HG03103 (cell line): ENCODE measurements around the gene FBXL20.
A peak's percentile ranks its signal among the peaks of the same experiment; 100 is the strongest.
"Not testable (repeated sequence)": the region's sequence is repeated elsewhere in the genome, so short reads cannot be mapped to it uniquely, and the experiment has no call there.

Source experiments
- ATAC-seq: cut with Tn5 transposase; IDR thresholded peaks from one replicate; pipeline ENCODE4 v1.9.1; 2021; ENCODE audit warnings: low read depth; ENCODE audit not compliant: unreplicated experiment

The FBXL20 gene, protein sequence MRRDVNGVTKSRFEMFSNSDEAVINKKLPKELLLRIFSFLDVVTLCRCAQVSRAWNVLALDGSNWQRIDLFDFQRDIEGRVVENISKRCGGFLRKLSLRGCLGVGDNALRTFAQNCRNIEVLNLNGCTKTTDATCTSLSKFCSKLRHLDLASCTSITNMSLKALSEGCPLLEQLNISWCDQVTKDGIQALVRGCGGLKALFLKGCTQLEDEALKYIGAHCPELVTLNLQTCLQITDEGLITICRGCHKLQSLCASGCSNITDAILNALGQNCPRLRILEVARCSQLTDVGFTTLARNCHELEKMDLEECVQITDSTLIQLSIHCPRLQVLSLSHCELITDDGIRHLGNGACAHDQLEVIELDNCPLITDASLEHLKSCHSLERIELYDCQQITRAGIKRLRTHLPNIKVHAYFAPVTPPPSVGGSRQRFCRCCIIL

DNA sequence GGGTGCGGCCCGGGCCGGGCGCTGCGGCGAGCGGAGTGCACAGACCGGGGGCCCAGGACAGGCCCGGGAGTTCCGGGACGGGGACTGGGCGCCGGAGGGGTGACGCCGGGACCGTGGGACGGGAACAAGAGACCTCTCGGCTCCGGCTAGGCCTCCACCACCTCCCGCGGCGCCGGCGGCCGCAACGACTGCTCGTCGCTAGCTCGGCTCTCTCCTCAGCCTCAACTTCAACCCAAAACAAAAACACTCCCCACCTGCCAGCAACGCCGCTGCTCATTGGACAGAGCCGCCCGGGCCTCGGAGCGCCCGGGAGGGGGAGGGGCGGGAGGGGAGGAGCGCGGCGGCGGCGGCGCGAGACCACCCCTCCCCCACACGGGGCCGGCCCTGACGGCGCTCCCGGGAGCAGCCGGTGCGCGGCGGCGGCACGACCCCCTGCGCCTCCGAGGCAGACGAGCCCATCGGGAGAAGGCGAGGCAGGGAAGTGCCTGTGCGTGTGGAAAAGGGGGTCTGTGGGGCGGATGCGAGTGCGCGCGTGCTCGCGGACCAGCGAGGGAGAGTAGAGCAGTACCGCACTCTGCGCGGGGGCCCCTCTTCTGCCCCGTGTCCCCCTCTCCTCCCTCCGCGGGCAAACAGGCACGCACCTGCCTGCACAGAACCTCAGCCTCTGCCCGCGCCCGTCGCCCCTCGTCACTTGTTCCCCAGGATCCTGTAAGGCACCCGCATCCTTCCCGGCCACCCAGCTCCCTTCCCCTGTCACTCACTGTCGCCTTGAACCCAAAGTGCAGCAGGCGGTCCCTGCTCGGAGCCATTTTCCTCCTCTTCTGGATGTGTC is at the start of gene FBXL20:
TSS of gene FBXL20 (minus strand) at position 215 of the 832 bp plus-strand sequence. CDS start 224 bp downstream, outside the sequence.
- ATAC-seq: peak; percentile 62

DNA sequence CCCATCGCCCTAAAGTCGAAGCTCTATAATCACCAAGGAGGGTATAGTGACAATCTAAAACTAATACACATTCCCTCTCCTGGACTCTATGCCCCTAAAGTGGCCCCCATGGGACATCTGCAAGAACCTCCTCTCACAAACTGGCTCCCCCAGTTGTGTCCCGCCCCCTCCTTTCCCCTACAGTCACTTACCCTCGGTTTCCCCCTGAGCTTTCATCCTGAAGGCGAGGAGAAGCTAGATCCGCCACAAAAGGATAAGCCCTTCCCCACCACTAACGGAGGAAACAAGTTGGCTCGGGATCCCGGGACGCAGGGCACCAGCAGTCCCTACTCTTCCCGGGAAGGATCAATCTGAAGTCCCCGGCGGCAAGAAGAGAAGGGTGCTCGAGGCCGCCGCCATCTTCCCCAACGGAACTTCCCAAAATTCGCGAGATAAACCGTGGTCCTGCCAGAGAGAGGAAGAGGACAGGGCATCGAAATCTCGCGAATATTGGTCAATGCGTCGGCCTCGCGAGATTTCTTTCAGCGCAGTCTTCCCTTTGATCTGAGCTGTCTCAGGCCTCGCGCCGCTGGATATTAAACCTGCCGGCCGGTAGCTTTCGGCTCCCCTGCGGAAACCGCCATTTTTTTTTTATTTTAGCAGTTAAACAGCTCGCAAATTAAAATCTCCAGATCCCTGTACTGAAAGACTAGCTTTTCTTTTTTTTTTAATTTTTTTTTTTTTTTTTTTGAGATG is 49.6 kb upstream of the FBXL20 start, which contains the start of gene MED1:
TSS of gene MED1 (minus strand) at position 417 of the 735 bp plus-strand sequence. CDS start at position 216, 201 bp downstream.
- ATAC-seq: peak; percentile 93

DNA sequence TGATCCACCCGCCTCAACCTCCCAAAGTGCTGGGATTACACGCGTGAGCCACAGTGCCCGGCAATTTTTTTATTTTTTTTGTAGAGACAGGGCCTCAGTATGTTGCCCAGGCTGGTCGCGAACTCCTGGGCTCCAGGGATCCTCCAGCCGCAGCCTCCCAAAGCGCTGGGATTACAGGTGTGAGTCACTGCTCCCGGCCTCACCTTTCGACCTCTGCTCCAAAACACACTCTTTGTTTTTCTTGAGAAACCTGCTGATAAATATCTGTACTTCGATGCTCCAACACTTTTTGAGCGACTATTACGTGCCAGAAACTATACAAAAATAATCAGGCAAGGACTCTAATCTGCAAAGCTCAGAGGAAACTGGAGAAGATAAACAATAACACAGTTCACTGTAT is 48.6 kb upstream of the FBXL20 start:
- ATAC-seq: no peak

DNA sequence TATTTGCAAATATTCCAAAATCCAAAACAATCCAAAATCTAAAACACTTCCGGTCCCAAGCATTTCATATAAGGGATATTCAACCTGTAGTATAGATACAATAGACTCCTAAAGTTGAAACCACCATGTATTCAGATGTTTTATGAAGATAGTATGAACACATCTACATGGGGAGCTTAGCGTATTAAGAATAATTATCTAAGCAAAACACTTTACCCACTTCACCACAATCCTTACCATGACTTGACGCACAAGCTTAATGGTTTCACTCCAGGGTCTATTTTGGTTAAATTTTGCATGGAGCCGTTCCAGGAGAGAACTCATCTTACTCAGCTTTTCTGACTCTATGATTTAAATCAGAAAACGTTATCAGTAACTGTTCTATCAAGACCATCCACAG is 46.1 kb upstream of the FBXL20 start:
- ATAC-seq: no peak

DNA sequence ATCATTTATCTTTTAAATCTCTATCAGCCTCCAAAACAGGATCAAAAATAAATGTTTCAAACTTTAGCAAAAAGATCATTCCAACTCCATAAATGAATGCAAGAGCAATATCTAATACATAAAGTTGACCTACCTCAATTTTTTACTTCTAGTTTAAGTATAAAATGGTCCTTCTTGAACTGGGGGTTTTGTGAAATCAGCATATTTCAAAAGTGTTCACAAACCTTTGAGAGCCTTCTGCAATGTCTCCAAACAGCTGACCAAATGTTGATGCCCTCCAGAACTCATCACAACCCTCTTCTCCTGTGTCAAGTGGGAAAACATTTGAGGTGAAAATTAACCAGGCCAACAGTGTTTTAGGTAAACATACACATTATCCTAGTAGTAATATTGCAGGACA is 41.9 kb upstream of the FBXL20 start:
- no peak for ATAC-seq

DNA sequence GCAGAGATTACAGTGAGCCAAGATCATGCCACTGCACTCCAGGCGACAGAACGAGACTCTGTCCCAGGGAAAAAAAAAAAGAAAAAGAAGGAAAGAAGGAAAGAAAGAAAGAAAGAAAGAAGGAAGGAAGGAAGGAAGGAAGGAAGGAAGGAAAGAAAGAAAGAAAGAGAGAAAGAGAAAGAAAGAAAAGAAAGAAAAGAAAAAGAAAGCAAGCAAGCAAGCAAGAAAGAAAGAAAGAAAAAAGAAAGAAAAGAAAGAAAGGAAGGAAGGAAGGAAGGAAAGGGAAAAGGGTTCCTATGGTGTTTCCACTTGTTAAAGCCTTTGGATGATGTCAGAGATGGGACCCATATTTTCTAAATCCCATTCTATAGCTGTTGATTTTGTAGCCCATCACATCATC is 38.4 kb upstream of the FBXL20 start:
- ATAC-seq: not testable (repeated sequence)

DNA sequence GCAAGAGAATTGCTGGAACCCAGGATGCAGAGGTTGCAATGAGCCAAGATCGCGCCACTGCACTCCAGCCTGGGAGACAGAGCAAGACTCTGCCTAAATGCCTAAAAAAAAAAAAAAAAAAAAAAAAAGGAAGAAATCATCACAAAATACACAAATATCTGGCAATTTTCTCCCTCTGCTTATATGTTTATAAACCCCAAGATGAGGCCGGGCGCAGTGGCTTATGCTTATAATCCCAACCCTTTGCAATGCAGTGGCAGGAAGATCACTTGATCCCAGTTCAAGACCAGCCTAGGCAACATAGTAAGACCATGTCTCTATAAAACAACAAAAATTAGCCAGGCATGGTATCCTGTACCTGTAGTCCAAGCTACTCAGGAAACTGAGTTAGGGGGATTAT is 28.2 kb upstream of the FBXL20 start:
- ATAC-seq: no peak

DNA sequence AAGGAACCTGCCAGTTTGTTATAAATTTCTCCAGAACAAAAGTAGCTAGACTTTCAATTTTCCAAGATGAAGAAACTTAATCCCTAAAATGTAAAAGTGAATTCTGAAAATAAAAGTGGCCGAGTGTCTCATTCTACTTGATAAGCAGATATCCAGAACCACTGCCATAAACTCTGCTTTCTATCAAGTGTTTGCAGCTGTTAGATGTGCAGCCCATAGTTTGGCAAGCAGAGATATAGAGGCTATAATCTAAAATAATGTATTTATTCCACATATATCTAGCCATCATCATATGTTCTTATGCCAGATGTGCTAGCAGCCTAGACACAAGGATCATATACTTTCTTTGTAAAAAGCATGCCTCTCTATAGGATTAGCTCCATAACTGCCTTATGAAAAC is 14.7 kb upstream of the FBXL20 start:
- ATAC-seq: no peak

DNA sequence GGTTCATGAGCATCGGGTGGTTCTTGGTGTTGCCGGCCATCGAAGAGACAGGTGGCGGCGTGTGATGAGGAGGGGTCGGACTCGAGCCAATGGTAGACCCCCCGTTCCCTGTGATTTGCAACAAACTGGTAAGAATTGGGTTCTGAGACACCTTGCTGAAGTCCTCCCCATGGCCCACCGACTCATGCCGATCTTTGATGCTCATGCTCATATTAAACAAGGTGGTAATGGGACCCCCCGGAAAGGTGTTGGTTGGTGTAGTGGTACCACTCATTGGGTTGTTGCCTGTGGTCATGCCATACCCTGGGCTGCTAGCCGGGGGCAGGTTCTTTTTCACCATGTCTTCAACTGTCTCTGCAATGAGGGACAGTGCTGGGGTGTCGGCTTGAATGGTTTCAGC is 8.9 kb upstream of the FBXL20 start:
- ATAC-seq: no peak

DNA sequence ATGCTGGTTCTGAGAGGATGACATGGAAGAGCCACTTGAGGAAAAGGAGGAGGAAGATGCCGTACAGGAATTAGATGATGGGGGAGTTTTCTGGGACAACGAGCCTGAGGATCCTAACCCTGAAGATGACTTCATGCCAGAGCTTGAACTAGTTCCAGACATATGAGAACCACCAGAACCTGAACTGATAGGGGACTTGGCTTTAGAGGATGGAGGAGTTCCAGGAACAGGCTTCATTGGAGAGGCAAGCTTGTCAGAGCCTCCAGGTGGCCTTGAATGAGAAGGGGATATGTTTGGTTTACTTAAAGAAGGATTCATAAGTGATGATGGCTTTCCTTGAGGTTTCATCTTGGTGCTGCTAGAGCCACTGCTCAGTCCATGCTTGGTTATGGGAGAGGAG is 6.9 kb upstream of the FBXL20 start:
- ATAC-seq: no peak

DNA sequence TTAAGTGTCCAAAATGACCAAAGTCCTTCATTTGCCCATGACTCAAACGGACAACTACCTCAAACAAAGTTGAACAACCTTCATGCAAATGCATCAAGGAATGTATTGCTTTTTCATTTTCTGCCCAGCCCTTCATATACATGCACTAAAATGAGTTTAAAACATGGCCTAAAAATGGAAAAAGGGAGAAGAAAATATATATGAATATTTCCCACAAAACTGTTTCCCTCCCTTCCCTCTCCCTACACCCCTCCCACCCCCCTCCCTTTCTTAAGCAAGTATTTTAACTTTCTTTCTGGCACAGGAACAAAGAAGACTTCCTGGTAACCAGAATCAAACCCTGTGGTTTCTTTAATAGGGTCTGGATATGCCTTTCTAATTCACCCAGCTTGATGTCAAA is 5.5 kb upstream of the FBXL20 start:
- no peak for ATAC-seq

DNA sequence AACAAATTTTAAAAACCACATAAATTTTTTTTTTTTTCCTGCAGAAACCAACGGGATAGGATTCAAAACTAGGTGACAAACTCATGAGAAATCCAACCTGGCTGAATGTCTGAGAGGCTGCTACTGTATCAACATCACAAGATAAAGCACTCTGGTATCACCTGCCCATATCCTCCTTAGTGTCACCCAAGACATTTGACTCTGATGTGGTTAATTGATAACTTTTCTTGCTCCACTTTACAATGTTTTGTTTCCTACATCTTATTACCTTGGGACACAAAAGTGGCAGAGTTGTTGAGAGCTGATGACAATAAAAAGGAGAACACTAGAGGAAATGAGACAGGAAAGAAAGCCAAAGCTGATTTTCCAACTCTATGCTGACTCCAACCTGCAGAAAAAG is 4.0 kb upstream of the FBXL20 start:
- ATAC-seq: no peak

DNA sequence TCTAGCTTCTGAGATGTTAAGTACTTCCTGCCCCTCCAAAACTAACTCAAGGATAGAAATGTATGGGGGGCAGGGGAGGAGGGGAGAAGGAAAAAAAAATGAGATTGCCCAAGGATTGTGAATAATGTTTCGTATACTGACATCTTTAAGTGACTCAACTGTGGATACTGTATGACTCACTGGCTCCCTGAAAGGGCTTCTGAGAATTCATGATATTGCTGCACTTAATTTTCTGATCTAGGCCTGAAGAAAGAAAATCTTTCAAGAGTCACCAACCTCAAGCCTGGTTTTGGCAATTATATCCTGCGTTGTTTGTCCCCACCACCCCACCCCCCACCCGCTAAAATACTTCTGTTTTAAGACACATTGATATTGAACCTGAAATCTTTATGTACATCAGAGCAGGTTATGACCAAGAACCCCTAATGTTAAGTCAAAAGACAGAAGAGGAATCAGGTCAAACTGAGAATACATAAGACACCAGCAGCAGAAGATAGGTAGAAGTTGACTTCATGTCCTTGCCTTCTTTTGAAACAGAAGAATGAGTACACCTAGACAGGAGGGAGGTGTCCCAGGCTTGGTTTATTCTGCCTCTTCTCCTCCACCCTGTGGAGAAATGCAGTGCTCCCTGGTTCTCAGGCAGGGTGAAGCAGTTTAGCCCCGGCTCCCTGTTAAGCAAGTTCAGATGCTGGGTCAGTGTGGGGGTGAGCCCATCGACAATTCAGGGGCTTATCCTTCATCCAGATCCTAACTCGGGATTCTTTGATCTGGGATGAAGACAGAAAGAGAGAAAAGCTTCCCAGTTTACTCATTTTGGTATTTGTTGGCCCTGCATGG is 3.3 kb upstream of the FBXL20 start:
- no peak for ATAC-seq

DNA sequence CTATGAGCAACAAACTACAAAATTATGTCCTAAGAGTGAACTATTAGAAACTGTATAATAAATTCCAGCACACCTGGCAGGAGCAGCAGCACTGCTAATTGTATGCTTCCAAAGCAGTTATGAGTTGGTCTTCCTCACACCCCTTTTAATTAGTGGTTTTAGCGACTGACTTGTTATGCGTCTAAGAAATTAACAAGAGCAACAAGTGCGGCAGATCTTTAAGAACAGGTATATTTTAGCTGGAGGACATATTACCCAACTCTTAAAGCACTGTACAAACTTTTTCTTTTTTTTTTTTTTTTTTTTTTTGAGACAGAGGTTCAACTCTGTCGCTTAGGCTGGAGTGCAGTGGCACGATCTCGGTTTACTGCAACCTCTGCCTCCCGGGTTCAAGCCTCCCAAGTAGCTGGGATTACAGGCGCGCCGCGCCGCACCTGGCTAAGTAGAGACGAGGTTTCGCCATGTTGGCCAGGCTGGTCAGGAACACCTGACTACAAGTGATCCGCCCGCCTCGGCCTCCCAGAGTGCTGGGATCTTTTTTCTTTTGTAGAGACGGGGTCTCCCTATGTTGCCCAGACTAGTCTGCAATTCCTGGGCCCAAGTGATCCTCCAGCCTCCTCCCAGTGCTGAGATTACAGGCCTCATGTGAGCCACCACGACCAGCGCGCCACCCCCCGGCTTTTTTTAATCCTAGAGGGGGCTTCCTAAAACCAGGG is 1.6 kb upstream of the FBXL20 start:
- no peak for ATAC-seq

DNA sequence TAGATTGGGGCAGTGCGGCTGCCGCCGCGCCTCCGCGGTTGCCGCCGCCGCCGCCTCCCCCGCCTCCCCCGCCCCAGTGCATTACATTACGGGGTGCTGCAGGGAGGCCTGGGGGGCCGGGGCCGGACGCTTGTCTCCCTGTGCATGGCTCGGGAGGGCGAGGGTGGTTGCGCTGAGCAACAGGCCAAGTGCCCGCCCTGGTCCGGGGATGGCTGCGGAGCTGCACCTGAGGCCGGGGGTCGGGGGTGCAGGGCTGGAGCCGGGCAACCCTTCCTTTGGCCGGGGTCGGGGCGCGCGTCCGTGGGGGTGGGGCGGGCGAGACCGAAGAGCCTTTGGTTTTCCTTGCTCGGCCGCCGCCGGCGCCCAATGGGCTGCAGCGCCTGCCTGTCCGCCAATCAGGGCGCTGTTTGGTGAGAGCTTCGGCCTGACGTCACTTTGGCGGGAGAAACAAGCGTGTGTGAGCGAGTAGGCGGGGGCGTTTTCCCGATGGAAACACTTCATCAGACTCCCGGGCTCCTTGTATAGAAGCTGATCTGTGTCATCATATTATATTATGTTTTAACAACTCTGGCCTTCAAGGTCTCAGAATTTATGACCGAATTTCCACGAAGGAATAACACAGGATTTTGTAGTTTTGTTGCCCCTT is 941 bp upstream of the FBXL20 start:
- ATAC-seq: peak; percentile 55

DNA sequence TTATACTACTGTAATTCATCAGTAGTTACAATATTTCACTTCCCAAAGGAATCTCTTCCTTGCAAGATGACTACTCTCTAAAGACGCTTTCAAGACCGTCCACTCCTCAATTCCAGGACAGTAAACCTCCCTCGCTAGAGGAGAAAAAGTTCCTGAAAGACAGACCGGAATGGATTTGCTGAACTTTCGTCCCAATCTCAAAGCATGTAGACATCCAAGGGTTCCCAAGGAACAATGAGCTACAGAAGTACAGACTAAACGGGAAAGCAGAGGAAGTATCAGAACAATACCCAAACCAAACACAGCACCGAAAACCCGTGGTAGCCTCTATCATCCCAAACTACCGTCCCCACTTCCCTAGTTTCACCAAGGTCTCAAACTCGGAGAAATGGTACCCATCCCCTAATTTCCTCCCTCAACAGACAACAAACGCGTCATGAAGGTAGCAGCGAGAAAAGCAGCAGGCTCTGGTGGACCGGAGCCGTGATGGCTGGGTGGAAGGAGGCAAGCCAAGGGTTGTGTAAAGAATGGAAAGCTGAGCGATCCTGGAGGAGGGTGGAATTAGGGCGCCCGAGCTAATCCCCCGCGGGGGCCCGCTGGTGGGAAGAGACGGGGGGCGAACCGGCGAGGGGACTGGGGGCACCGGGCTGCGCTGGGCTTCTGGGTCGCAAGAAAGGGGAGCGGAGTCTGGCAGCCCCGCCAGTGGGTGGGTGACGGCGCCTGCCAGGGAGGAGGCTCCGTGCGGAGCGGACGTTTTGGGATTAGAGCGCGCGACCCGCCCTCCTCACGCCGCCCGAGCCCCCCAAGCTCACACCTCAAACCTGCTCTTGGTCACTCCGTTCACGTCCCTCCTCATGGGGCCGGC is 647 bp downstream of the FBXL20 start:
- ATAC-seq: no peak

DNA sequence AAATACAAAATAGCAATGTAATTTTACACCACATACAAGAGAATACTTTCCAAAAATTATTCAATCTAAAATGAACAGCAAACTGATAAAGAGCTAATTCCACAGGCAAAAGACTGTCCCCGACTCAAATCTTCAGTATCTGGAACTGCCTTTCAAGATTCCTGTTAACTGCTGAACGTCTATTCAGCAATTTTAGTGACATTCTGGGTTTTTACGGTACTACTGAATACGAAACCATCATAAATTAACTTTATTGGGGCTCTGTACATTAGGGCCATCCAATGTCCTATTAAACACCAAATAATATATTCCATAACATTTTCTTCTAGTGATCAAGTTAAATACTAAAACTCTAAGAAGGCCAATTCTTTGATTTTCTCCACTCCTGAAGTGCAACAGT is 1.6 kb downstream of the FBXL20 start:
- no peak for ATAC-seq

DNA sequence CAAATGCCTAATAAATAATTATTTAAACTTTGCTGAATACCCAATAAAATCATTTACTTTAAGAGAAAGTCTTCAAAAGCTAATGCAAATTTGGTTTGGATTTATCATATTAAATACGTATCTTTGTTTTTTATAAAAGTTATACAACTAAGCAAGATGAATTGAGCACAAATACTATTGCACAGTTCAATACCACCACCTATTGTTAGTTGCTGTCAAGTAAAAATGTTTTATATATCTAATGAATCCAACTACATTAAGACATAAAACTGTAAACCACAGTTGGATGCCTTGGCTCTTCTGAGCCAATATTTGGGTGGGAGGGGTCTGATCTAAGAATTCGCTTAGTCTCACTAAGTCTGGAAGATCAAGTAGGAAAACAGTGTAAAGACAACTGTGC is 7.7 kb downstream of the FBXL20 start:
- no peak for ATAC-seq
